ENCODE data around the gene DPM2. TPM values are rescaled to one million over a fixed set of nuclear protein-coding genes. Genes with fewer than 3 reads are reported as not detected.

The DPM2 gene
- total and polyA plus RNA-seq, 9 donors = 10.6 to 37.1 (median 27.3) TPM

DNA sequence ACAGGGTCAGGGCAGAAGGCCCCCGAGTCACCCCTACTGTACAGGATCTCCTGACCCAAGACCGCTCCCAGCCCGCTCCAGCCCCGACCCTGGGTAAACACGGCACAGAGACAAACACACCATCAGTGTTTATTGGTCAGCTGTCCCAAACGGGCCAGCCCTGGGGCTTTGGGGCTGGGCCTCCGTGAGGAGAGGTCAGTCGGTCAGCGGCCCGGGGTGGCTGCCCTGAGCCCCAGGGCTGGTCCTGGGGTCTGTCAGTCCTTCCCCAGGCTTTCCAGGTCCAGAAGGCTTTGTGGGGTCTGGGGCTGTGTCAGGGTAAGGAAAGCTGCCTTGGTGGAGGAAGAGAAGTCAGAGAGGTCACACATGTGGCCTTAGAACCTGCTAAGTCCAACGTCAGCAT is 2.7 kb downstream of the DPM2 start:
- DNase-seq = peak in 1 of 5 donors; percentile 36
- no peaks in the 10 kb centered on the region for H3K27me3 ChIP-seq
- no peak overlapping the region for H3K27ac ChIP-seq
- H3K4me3 ChIP-seq = no peak overlapping the region
- WGBS, 3 donors = 63 to 72% (median 64%) methylated on average over 11 of the region's 11 CpGs
- no peaks in the 10 kb centered on the region for H3K9me3 ChIP-seq
- intact Hi-C loops (cut with DNase I) = no loop called here
- H3K36me3 ChIP-seq = no peaks in the 10 kb centered on the region
- TF ChIP-seq, protein P1, sequence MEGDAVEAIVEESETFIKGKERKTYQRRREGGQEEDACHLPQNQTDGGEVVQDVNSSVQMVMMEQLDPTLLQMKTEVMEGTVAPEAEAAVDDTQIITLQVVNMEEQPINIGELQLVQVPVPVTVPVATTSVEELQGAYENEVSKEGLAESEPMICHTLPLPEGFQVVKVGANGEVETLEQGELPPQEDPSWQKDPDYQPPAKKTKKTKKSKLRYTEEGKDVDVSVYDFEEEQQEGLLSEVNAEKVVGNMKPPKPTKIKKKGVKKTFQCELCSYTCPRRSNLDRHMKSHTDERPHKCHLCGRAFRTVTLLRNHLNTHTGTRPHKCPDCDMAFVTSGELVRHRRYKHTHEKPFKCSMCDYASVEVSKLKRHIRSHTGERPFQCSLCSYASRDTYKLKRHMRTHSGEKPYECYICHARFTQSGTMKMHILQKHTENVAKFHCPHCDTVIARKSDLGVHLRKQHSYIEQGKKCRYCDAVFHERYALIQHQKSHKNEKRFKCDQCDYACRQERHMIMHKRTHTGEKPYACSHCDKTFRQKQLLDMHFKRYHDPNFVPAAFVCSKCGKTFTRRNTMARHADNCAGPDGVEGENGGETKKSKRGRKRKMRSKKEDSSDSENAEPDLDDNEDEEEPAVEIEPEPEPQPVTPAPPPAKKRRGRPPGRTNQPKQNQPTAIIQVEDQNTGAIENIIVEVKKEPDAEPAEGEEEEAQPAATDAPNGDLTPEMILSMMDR (IDR thresholded peaks at IDR 0.05) = no peak
- TF ChIP-seq POLR2A (IDR thresholded peaks at IDR 0.05) = no peak
- TF ChIP-seq EP300 (IDR thresholded peaks at IDR 0.05) = no peak
- peaks cover 21% of the 10 kb centered on the region for H3K4me1 ChIP-seq (ENCODE audit: insufficient read depth)

GRCh38 chr9:127934248-127934647 is 3.4 kb downstream of the DPM2 start:
- Histone ChIP-seq H3K9me3 (no peaks in the 10 kb centered on the region), H3K4me1 (ENCODE audit: insufficient read depth) (peaks cover 21% of the 10 kb centered on the region), H3K27me3 (no peaks in the 10 kb centered on the region), H3K36me3 (no peaks in the 10 kb centered on the region), H3K4me3 (no peak overlapping the region), H3K27ac (no peak overlapping the region)
- no peak for DNase-seq
- intact Hi-C loops (cut with DNase I) = no loop called here
- WGBS, 3 donors = 87 to 91% (median 90%) methylated on average over 4 of the region's 4 CpGs
- TF ChIP-seq POLR2A (IDR thresholded peaks at IDR 0.05) = no peak
- TF ChIP-seq, protein P1 (IDR thresholded peaks at IDR 0.05) = no peak
- TF ChIP-seq EP300 (IDR thresholded peaks at IDR 0.05) = no peak

DNA sequence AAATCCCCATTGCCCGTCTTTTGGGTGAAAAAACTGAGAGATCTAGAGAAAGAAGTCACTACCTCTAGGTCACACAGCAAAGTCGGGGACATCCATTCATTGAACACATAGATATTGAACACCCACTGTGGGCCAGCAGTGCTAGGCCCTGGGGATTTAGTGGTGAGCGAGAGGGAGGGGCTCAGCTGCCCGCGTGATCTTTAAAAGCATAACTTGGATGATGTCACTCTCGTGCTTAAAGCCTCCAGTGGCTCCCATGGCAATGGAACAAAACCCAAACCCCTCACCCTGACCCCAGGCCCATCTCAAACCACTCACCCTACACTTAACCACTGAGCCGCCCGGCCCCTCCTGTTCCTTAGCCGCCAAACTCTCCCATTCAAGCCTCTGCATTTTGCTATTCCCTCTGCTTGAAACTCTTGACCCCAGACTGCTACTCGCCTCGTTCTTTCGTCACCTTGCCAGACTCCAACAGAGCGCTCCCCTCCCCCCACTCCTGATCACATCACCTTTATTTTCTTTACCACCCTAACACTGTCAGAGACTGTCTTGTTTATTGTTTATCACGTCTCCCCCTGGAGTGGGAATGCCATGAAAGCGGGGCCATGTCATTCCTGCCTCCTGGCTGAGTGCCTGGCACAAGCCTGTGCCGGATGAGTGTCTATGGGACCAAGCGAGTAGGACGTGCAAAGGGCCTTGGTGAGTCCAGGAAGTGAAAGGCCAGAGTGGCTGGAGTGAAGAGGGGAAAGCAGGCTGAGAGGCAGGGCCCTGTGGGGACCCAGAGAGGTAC is 6.4 kb downstream of the DPM2 start:
- no peaks in the 10 kb centered on the region for H3K9me3 ChIP-seq
- H3K4me3 ChIP-seq = peak overlapping the region; percentile 40
- WGBS, 3 donors = 9 to 15% (median 13%) methylated on average over 18 of the region's 18 CpGs
- intact Hi-C loops (cut with DNase I) = no loop called here
- no peak for DNase-seq
- no peak overlapping the region for H3K27ac ChIP-seq
- peaks cover 10% of the 10 kb centered on the region for H3K4me1 ChIP-seq (ENCODE audit: insufficient read depth)
- TF ChIP-seq EP300 (IDR thresholded peaks at IDR 0.05) = no peak
- no peak for TF ChIP-seq POLR2A (IDR thresholded peaks at IDR 0.05)
- TF ChIP-seq, protein P1 (IDR thresholded peaks at IDR 0.05) = no peak
- H3K36me3 ChIP-seq = no peaks in the 10 kb centered on the region
- no peaks in the 10 kb centered on the region for H3K27me3 ChIP-seq

GRCh38 chr9:127930231-127931091 is 7.2 kb downstream of the DPM2 start, which contains the start of gene PIP5KL1:
Gene PIP5KL1, minus strand, starts transcription at chr9:127930777. Its CDS starts 25 bp downstream, at chr9:127930752.
- TF ChIP-seq, protein P1 (IDR thresholded peaks at IDR 0.05) = no peak
- TF ChIP-seq EP300 (IDR thresholded peaks at IDR 0.05) = no peak
- TF ChIP-seq POLR2A (IDR thresholded peaks at IDR 0.05) = no peak
- intact Hi-C loops (cut with DNase I) = no loop called here
- Histone ChIP-seq H3K27ac (no peak within 1 kb of the TSS), H3K4me3 (peak within 1 kb of the TSS; percentile 40), H3K4me1 (ENCODE audit: insufficient read depth) (peaks cover 6% of the 10 kb centered on the region), H3K36me3 (no peaks in the 10 kb centered on the region), H3K27me3 (no peaks in the 10 kb centered on the region), H3K9me3 (no peaks in the 10 kb centered on the region)
- WGBS, 3 donors = 1 to 2% (median 2%) methylated on average over 54 to 70 of the region's 70 CpGs
- peak; percentile 79 to 91 (median 86) for DNase-seq
